Smooth muscle cell (in vitro differentiated cells): ENCODE data around the gene GNPTG. TPM values are rescaled to one million over a fixed set of nuclear protein-coding genes. Genes with fewer than 3 reads are reported as not detected.

Experiments
- polyA plus RNA-seq: library from polyadenylated mRNA; unstranded; fragments of >200 nt; fragmentation: Nextera tagmentation; extraction: Ambion mirVana; gene quantifications from 2 replicates; pipeline ENCODE4 v1.2.1, GENCODE V29; 2016
- total RNA-seq: library from RNA; depleted of rRNA; stranded (reverse); fragments of >200 nt; gene quantifications from 2 replicates; pipeline ENCODE4 v1.2.3, GENCODE V29; 2014

Gene GNPTG
- total and polyA plus RNA-seq, 2 experiments from 2014 or later = 28.0 to 73.3 TPM

Other genes with a start within 250 kb of the GNPTG start
- gene CACNA1H, start 198.8 kb upstream of the GNPTG start, total RNA-seq = 1.7 TPM in 2 replicates
- gene CACNA1H, start 198.8 kb upstream of the GNPTG start, polyA plus RNA-seq = 1.4 and 2.6 TPM in 2 replicates
- gene TPSG1, start 126.7 kb upstream of the GNPTG start, total RNA-seq = not detected in 2 replicates
- not detected in 2 replicates for gene TPSG1, start 126.7 kb upstream of the GNPTG start, polyA plus RNA-seq
- gene TPSB2, start 121.7 kb upstream of the GNPTG start, total RNA-seq = not detected in 2 replicates
- gene TPSB2, start 121.7 kb upstream of the GNPTG start, polyA plus RNA-seq = not detected in 2 replicates
- gene TPSAB1, start 111.2 kb upstream of the GNPTG start, total RNA-seq = not detected in 2 replicates
- not detected in 2 replicates for gene TPSAB1, start 111.2 kb upstream of the GNPTG start, polyA plus RNA-seq
- gene TPSD1, start 95.9 kb upstream of the GNPTG start, total RNA-seq = not detected in 2 replicates
- not detected in 2 replicates for gene TPSD1, start 95.9 kb upstream of the GNPTG start, polyA plus RNA-seq
- gene UBE2I, start 42.3 kb upstream of the GNPTG start, total RNA-seq = 51.5 and 95.9 TPM in 2 replicates
- 169 and 180 TPM in 2 replicates for gene UBE2I, start 42.3 kb upstream of the GNPTG start, polyA plus RNA-seq
- 0.31 TPM in 1 of 2 replicates, not detected in the other for gene BAIAP3, start 18.3 kb upstream of the GNPTG start, total RNA-seq
- 0.34 and 0.51 TPM in 2 replicates for gene BAIAP3, start 18.3 kb upstream of the GNPTG start, polyA plus RNA-seq
- gene TSR3, start 53 bp upstream of the GNPTG start, total RNA-seq = 54.9 and 55.2 TPM in 2 replicates
- 142 TPM in 2 replicates for gene TSR3, start 53 bp upstream of the GNPTG start, polyA plus RNA-seq
- 5.2 and 8.2 TPM in 2 replicates for gene UNKL, start 62.8 kb downstream of the GNPTG start, total RNA-seq
- 6.2 and 9.3 TPM in 2 replicates for gene UNKL, start 62.8 kb downstream of the GNPTG start, polyA plus RNA-seq
- gene UQCC4, start 68.8 kb downstream of the GNPTG start, total RNA-seq = 17.2 and 21.8 TPM in 2 replicates
- gene UQCC4, start 68.8 kb downstream of the GNPTG start, polyA plus RNA-seq = 29.6 and 33.0 TPM in 2 replicates
- not detected in 2 replicates for gene PERCC1, start 79.1 kb downstream of the GNPTG start, total RNA-seq
- not detected in 2 replicates for gene PERCC1, start 79.1 kb downstream of the GNPTG start, polyA plus RNA-seq
- not detected in 2 replicates for gene CCDC154, start 92.6 kb downstream of the GNPTG start, total RNA-seq
- 0.24 and 1.0 TPM in 2 replicates for gene CCDC154, start 92.6 kb downstream of the GNPTG start, polyA plus RNA-seq
- 15.6 and 25.9 TPM in 2 replicates for gene CLCN7, start 123.1 kb downstream of the GNPTG start, total RNA-seq
- gene CLCN7, start 123.1 kb downstream of the GNPTG start, polyA plus RNA-seq = 45.2 and 59.9 TPM in 2 replicates
- gene PTX4, start 137.0 kb downstream of the GNPTG start, total RNA-seq = not detected in 2 replicates
- not detected in 2 replicates for gene PTX4, start 137.0 kb downstream of the GNPTG start, polyA plus RNA-seq
- gene TELO2, start 141.4 kb downstream of the GNPTG start, total RNA-seq = 4.8 and 6.5 TPM in 2 replicates
- gene TELO2, start 141.4 kb downstream of the GNPTG start, polyA plus RNA-seq = 22.9 and 25.1 TPM in 2 replicates
- 0.31 and 0.90 TPM in 2 replicates for gene TMEM204, start 181.7 kb downstream of the GNPTG start, total RNA-seq
- gene TMEM204, start 181.7 kb downstream of the GNPTG start, polyA plus RNA-seq = 3.0 and 4.2 TPM in 2 replicates